ENCODE measurements around the gene DPF1.

GRCh38 chr19:38247126-38247525 lies 23.1 kb upstream of the DPF1 start:
- TF ChIP-seq CTCF (IDR thresholded peaks at IDR 0.05; ENCODE audit: poor library complexity) (no peak), EZH2 (IDR thresholded peaks at IDR 0.05; ENCODE audit: borderline replicate concordance) (no peak)
